Kidney epithelial cell (primary cell): ENCODE measurements around the gene RHBDL2. TPM values are rescaled to one million over a fixed set of nuclear protein-coding genes. Genes with fewer than 3 reads are reported as not detected.
"Not testable (repeated sequence)": the region's sequence is repeated elsewhere in the genome, so short reads cannot be mapped to it uniquely, and the experiment has no call there.

Source experiments
- DNase-seq: peaks from one replicate; pipeline ENCODE4 v3.0.0-alpha.2; 2010; ENCODE audit warnings: low read depth
- H3K27me3 ChIP-seq: 2 replicates; pipeline ENCODE4 v1.6.0; 2011; ENCODE audit warnings: low read length; ENCODE audit not compliant: control insufficient read depth, insufficient read depth
- H3K36me3 ChIP-seq: 2 replicates; pipeline ENCODE4 v1.5.1; 2011; ENCODE audit warnings: low read length; ENCODE audit not compliant: control insufficient read depth, insufficient read depth
- H3K4me3 ChIP-seq: 2 replicates; pipeline ENCODE4 v1.5.1; 2011; ENCODE audit warnings: low read depth, mild to moderate bottlenecking, control low read depth, low read length
- CTCF ChIP-seq: IDR thresholded peaks from 2 replicates; pipeline ENCODE4 v1.5.1; 2011; ENCODE audit warnings: mild to moderate bottlenecking, moderate library complexity, low read length, control low read depth, inconsistent platforms; ENCODE audit not compliant: insufficient read depth, poor library complexity, severe bottlenecking
- total RNA-seq: library from RNA; depleted of rRNA; stranded (reverse); fragments of >200 nt; gene quantifications from 2 replicates; pipeline ENCODE4 v1.2.3, GENCODE V29; 2015

The RHBDL2 gene
- total RNA-seq, 1 donor from 2014 or later = not detected

DNA sequence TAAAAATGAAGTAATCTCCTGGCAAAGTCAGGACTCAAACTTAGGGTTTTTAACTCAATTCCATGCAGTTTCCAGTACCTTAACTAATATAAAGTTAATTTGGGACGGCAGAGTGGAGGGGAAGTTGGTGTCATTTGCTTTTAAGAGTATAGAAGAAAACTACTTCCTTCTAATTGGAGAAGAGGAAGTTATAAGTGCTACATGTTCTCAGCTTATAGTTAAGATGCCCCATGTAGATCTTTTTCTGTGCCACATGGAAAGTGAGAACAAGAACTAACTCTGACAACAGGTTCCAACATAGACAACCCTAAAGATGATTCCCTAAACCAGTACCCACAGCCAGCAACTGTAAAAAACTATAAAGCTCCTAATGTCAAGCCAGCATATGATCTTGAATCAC lies 93.6 kb downstream of the RHBDL2 start:
- H3K36me3 ChIP-seq = no peaks in the 10 kb centered on the region
- TF ChIP-seq CTCF = no peak

DNA sequence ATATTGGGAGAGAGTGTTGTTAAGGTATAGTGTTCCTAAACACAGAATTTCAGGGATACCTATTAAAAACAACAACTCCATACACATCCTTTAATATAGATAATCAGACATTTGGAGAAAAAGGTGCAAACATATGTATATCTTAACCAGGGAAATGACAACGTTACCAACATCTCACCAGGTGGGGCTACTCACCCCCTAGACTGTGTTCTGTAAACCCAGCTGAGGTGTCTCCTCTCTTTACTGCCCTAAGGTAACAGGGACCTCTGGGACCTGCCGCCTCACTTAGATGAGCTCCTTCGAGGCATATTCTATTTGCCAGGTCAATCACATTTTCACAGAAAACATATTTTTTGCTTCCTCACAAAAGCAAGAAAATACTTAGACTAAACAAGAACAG lies 95.4 kb downstream of the RHBDL2 start:
- Histone ChIP-seq H3K4me3 (no peak overlapping the region), H3K36me3 (no peaks in the 10 kb centered on the region), H3K27me3 (no peaks in the 10 kb centered on the region)
- no peak for TF ChIP-seq CTCF
- no peak for DNase-seq

More for the DNA sequence above, 93.6 kb downstream of the RHBDL2 start:
- Histone ChIP-seq H3K27me3 (no peaks in the 10 kb centered on the region), H3K4me3 (no peak overlapping the region)
- DNase-seq = no peak

GRCh38 chr1:38845088-38845487 lies 96.5 kb downstream of the RHBDL2 start:
- DNase-seq, H3K27me3 ChIP-seq, H3K36me3 ChIP-seq, H3K4me3 ChIP-seq: not testable (repeated sequence)

- H3K27me3 ChIP-seq = no peaks in the 10 kb centered on the region
- no peak for TF ChIP-seq CTCF
- H3K36me3 ChIP-seq = no peaks in the 10 kb centered on the region
- H3K4me3 ChIP-seq = no peak overlapping the region
- DNase-seq = no peak
Measured at GRCh38 chr1:38840281-38840680, 101.3 kb downstream of the RHBDL2 start.

DNA sequence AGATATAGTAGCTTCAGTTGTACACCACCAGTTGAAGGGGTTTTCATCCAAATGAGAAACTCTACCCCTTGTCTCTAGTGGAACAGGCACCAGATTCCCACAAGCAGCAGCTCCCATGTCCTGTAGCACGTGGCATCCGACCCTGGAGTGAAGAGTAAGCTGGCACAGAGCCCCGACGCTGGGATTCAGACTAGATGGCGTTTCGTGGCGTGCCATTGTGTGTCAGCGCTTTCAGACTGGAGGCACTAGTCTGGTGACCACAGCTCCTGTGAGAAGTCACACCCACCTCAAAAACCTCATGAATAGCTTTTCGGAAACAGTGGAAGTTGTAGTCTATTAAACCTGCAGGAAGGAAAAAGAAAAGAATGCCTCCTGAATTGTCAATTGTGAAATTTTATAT lies 102.3 kb downstream of the RHBDL2 start:
- no peaks in the 10 kb centered on the region for H3K36me3 ChIP-seq
- no peak for DNase-seq
- no peaks in the 10 kb centered on the region for H3K27me3 ChIP-seq
- no peak for TF ChIP-seq CTCF
- no peak overlapping the region for H3K4me3 ChIP-seq

DNA sequence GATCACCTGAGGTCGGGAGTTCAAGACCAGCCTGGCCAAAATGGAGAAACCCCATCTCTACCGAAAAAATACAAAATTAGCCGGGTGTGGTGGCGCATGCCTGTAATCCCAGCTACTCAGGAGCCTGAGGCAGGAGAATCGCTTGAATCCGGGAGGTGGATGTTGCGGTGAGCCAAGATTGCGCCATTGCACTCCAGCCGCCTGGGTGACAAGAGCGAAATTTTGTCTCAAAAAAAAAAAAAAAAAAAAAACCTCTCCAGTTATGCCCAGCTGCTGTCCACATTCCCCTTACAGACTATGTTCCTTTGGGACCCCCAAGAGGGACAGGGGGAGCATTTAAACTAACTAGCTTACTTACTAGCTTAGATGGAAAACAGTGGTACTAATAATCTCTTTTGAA lies 105.3 kb downstream of the RHBDL2 start:
- H3K36me3 ChIP-seq, DNase-seq, H3K27me3 ChIP-seq, H3K4me3 ChIP-seq: not testable (repeated sequence)

Other genes with a start within 250 kb of the RHBDL2 start
- 40.3 and 44.2 TPM in 2 replicates for gene RRAGC, start 82.1 kb downstream of the RHBDL2 start, total RNA-seq
- 11.5 and 12.0 TPM in 2 replicates for gene MYCBP, start 68.5 kb downstream of the RHBDL2 start, total RNA-seq
- not detected in 2 replicates for gene GJA9, start 60.2 kb downstream of the RHBDL2 start, total RNA-seq
- gene AKIRIN1, start 49.4 kb upstream of the RHBDL2 start, total RNA-seq = 62.2 and 65.2 TPM in 2 replicates
- gene NDUFS5, start 84.5 kb upstream of the RHBDL2 start, total RNA-seq = 318 and 403 TPM in 2 replicates